GM13976 (cell line): ENCODE data around the gene XRCC3.

Experiments
- DNase-seq: peaks from one replicate; pipeline ENCODE4 v3.0.0; 2012; ENCODE audit warnings: low spot score
- in situ Hi-C: fragments of 300-500 bp; cut with MboI; formaldehyde crosslinking; loops from one replicate; pipeline ENCODE4 v1.12.0; 2022; ENCODE audit warnings: low sequenced_read_pairs, mixed read lengths, inconsistent platforms; ENCODE audit not compliant: unreplicated experiment
- TF ChIP-seq, protein P1 (sequence below): IDR thresholded peaks from 2 replicates; pipeline ENCODE4 v1.5.1; 2012; ENCODE audit warnings: borderline replicate concordance, mild to moderate bottlenecking; ENCODE audit not compliant: insufficient read depth; ENCODE audit errors: extremely low read depth, missing control alignments, control extremely low read depth

XRCC3 gene

GRCh38 chr14:103702497-103703432 is 12.5 kb downstream of the XRCC3 start:
- TF ChIP-seq, protein P1, sequence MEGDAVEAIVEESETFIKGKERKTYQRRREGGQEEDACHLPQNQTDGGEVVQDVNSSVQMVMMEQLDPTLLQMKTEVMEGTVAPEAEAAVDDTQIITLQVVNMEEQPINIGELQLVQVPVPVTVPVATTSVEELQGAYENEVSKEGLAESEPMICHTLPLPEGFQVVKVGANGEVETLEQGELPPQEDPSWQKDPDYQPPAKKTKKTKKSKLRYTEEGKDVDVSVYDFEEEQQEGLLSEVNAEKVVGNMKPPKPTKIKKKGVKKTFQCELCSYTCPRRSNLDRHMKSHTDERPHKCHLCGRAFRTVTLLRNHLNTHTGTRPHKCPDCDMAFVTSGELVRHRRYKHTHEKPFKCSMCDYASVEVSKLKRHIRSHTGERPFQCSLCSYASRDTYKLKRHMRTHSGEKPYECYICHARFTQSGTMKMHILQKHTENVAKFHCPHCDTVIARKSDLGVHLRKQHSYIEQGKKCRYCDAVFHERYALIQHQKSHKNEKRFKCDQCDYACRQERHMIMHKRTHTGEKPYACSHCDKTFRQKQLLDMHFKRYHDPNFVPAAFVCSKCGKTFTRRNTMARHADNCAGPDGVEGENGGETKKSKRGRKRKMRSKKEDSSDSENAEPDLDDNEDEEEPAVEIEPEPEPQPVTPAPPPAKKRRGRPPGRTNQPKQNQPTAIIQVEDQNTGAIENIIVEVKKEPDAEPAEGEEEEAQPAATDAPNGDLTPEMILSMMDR = no peak
- in situ Hi-C loops = no loop called here
- DNase-seq = no peak

GRCh38 chr14:103702095-103702494 is 13.2 kb downstream of the XRCC3 start:
- in situ Hi-C loops = no loop called here
- no peak for DNase-seq
- TF ChIP-seq, protein P1 = no peak

GRCh38 chr14:103700753-103701490 is 14.3 kb downstream of the XRCC3 start:
- no peak for DNase-seq
- TF ChIP-seq, protein P1 = no peak
- in situ Hi-C loops = no loop called here

DNA sequence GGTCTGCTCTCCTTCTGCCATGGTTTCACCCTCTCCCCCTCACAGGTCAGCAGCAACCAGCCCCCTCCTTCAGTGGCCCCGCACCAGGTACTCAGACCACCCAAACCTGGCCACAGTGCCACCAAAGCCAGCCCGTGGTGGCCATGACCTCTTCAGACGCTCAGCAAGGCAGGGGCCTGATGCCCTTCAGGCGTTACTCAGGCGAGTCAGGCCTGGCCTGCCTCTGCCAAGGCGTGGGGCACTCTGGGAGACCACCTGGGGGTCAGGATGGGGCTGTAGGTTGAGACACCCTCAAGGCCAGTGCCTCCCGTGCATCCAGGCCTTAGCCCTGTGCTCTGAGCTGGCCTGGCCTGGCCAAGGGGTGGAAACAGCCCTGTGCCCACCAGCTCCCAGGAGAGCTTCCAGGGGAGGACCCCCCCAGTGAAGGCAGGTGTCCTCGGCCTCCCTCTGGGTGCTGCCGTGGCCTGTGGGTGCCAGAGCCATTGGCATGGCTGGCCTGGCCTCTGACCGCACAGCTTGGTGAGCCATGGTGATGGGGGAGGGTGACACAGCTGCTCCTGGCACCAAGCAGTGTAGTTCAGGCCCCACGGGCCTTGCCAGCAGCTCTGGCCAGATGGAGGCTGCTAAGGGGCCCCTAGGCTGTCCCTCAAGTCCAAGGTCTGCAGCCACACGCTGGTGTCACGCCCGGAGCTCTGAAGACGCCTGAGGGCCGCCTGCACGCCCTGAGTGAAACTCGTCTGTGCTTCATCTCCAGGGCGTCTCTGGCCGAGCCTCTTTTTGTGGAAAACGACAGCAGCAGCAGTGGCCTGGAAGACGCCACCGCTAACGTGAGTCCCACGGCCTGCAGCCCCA is 15.1 kb downstream of the XRCC3 start:
- DNase-seq = no peak
- in situ Hi-C loops = no loop called here
- TF ChIP-seq, protein P1 = no peak

DNA sequence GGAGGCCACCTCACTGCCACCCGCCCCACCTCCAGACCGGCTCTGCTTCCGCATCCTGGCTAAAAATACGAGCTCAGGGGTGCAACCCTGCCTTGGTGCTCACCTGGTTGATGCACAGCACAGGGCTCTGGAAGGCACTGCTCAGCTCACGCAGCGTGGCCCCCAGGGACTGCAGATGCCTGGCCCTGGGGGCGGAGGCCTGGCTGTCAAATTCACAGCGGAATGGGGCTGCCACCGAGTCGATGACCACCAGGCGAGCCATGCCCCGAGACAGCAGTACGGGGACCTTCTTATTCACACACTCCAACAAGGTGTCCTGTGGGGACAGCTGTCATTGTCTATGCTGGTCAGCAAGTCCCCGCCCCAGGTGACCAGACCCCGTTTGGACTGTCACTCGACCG is 16.0 kb downstream of the XRCC3 start:
- no peak for DNase-seq
- in situ Hi-C loops = no loop called here
- TF ChIP-seq, protein P1 = no peak
